ENCODE data around the gene BOC. TPM values are rescaled to one million over a fixed set of nuclear protein-coding genes. Genes with fewer than 3 reads are reported as not detected.
A peak's percentile ranks its signal among the peaks of the same experiment; 100 is the strongest.

BOC gene
- total and polyA plus RNA-seq, 2 experiments from 2014 or later, result 17.9 to 28.2 TPM

DNA sequence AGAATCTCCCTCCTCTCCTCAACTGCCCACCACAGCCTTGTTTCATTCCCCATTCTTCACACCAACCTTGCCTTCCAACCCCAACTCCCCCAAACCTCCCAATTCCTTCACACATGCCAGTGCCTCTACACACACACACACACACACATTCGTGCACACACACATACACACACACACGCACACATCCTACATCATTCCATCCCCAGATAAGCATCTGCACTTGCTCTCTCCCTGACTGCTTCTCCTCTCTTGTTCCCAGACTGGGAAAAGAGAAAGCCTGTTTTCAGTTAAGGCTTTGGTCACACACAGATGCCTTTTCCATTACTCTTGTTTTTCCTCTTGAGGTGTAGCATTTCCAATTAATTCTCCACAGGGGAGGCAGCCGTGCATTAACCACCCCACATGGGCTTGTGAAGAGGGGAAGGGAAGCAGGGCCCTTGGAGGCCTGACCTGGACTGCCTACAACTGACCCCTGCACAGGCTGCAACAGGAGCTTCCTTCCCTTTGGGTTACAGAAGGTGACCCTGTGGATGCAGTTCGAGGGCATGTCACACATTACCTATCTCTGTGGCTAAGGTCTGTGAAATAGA lies 32.0 kb upstream of the BOC start:
- Histone ChIP-seq H3K4me1 (ENCODE audit: insufficient read depth) (peaks cover 8% of the 10 kb centered on the region), H3K9me2 (replicated peaks; ENCODE audit: insufficient read depth) (no peaks in the 10 kb centered on the region), H3K4me2 (no peak overlapping the region), H3K36me3 (replicated peaks; ENCODE audit: insufficient read depth, low read depth) (no peaks in the 10 kb centered on the region), H3K27me3 (no peaks in the 10 kb centered on the region), H3K4me3 (no peak overlapping the region), H3K79me2 (no peaks in the 10 kb centered on the region), H3K9me3 (ENCODE audit: low read depth) (no peaks in the 10 kb centered on the region), H2AFZ (no peak overlapping the region), H4K20me1 (ENCODE audit: insufficient read depth, poor library complexity, severe bottlenecking) (no peaks in the 10 kb centered on the region), H3K27ac (no peak overlapping the region)
- no peak for TF ChIP-seq EZH2 (IDR thresholded peaks at IDR 0.05; ENCODE audit: borderline replicate concordance)
- no peak for TF ChIP-seq EZH2phosphoT487 (IDR thresholded peaks at IDR 0.05; ENCODE audit: low read depth, severe bottlenecking, unreplicated experiment)
- TF ChIP-seq, protein P1, sequence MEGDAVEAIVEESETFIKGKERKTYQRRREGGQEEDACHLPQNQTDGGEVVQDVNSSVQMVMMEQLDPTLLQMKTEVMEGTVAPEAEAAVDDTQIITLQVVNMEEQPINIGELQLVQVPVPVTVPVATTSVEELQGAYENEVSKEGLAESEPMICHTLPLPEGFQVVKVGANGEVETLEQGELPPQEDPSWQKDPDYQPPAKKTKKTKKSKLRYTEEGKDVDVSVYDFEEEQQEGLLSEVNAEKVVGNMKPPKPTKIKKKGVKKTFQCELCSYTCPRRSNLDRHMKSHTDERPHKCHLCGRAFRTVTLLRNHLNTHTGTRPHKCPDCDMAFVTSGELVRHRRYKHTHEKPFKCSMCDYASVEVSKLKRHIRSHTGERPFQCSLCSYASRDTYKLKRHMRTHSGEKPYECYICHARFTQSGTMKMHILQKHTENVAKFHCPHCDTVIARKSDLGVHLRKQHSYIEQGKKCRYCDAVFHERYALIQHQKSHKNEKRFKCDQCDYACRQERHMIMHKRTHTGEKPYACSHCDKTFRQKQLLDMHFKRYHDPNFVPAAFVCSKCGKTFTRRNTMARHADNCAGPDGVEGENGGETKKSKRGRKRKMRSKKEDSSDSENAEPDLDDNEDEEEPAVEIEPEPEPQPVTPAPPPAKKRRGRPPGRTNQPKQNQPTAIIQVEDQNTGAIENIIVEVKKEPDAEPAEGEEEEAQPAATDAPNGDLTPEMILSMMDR (IDR thresholded peaks at IDR 0.05; ENCODE audit: poor library complexity), result no peak
- no peak for DNase-seq (ENCODE audit: low spot score)
- WGBS (ENCODE audit: low lambda C conversion rate, missing lambda C conversion rate), result 76% methylated on average over 4 of the region's 4 CpGs

DNA sequence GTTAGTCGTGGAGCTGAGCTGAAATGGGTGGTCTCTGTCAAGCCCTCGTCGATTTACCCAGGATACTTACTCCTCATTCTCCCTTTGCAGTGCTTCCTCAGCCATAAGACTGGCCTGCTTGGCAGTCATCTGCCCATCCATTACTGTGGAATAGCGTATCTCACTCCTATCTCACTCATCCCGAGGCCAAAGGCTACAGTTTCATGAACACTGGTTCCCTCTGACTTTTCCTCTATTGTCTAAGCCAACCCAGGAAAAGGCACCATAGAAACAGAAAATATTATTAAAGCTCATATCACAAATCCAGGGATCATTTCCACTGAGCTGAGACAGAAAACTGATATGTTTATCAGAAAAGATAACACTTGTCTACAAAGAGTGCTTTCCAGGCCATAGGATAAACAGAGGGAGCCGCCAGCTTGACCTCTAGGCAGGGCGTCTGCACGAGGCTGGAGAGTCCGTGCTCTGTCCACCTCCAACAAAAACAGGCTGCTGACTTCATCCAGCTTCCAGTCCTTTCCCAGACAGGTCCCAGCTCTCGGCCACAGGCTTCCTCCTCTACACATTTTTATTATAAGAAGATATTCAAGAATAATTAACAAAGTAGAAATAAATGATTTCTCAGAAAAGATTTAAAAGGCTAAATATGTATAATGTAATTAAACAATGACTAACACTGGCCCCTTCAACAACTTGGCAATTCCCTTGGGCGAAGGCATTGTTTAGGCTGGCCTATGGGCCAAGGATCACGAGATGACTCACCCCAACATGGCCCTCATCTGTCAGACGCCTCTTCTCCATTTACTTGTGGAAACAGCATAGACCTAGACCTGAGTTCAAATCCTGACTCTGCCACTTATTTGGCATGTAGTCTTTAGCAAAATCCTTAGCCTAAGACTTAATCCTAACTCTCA lies 27.4 kb upstream of the BOC start:
- H3K4me3 ChIP-seq, result no peak overlapping the region
- no peaks in the 10 kb centered on the region for H3K36me3 ChIP-seq (replicated peaks; ENCODE audit: insufficient read depth, low read depth)
- no peaks in the 10 kb centered on the region for H3K9me2 ChIP-seq (replicated peaks; ENCODE audit: insufficient read depth)
- H2AFZ ChIP-seq, result no peak overlapping the region
- peak overlapping the region; percentile 15 for H3K27ac ChIP-seq
- 67% methylated on average over 13 of the region's 13 CpGs for WGBS (ENCODE audit: low lambda C conversion rate, missing lambda C conversion rate)
- no peaks in the 10 kb centered on the region for H3K9me3 ChIP-seq (ENCODE audit: low read depth)
- TF ChIP-seq, protein P1 (IDR thresholded peaks at IDR 0.05; ENCODE audit: poor library complexity), result no peak
- TF ChIP-seq EZH2 (IDR thresholded peaks at IDR 0.05; ENCODE audit: borderline replicate concordance) (no peak), EZH2phosphoT487 (IDR thresholded peaks at IDR 0.05; ENCODE audit: low read depth, severe bottlenecking, unreplicated experiment) (no peak)
- H3K4me2 ChIP-seq, result no peak overlapping the region
- no peak for DNase-seq (ENCODE audit: low spot score)
- no peaks in the 10 kb centered on the region for H3K4me1 ChIP-seq (ENCODE audit: insufficient read depth)
- no peaks in the 10 kb centered on the region for H4K20me1 ChIP-seq (ENCODE audit: insufficient read depth, poor library complexity, severe bottlenecking)
- no peaks in the 10 kb centered on the region for H3K27me3 ChIP-seq
- no peaks in the 10 kb centered on the region for H3K79me2 ChIP-seq

DNA sequence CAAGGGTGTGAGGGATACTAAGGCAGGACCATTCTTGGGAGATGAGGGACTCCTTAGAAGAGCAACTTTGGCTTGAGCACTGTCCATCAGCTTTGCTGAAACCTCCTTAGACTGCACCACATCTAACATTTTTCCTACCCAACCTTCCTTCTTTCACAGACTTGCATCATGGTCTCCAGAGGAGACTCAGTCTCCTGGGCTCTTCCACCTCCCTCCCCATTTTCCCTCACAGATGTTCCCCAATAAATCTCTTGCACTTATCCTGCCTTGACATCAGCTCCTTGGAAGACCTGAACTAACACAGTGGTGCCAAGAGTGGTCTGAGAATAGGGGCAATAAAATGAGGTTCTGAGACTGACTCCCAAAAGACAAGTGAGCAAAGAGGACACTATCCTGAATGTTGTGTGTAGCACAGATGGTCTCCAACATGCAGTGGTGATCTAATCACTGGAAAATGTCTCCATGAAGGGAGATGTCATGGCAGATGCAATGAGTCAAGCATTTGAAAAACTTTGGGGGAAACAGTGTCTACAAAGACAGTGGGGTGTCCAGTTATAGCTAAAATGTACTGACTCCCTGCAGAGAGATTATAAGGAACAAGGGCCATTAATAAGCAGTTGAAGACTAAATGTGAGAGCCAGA lies 26.0 kb upstream of the BOC start:
- no peaks in the 10 kb centered on the region for H3K9me2 ChIP-seq (replicated peaks; ENCODE audit: insufficient read depth)
- no peaks in the 10 kb centered on the region for H3K36me3 ChIP-seq (replicated peaks; ENCODE audit: insufficient read depth, low read depth)
- H3K4me3 ChIP-seq, result no peak overlapping the region
- H4K20me1 ChIP-seq (ENCODE audit: insufficient read depth, poor library complexity, severe bottlenecking), result no peaks in the 10 kb centered on the region
- TF ChIP-seq EZH2 (IDR thresholded peaks at IDR 0.05; ENCODE audit: borderline replicate concordance), result no peak
- TF ChIP-seq, protein P1 (IDR thresholded peaks at IDR 0.05; ENCODE audit: poor library complexity), result no peak
- H2AFZ ChIP-seq, result no peak overlapping the region
- no peak overlapping the region for H3K4me2 ChIP-seq
- H3K79me2 ChIP-seq, result no peaks in the 10 kb centered on the region
- DNase-seq (ENCODE audit: low spot score), result no peak
- no peaks in the 10 kb centered on the region for H3K27me3 ChIP-seq
- no peaks in the 10 kb centered on the region for H3K4me1 ChIP-seq (ENCODE audit: insufficient read depth)
- no peak overlapping the region for H3K27ac ChIP-seq
- no peaks in the 10 kb centered on the region for H3K9me3 ChIP-seq (ENCODE audit: low read depth)
